GM19395 (cell line): Measurements from ENCODE around the gene HEMK1.

Source experiments
- ATAC-seq: cut with Tn5 transposase; IDR thresholded peaks from one replicate; pipeline ENCODE4 v1.9.1; 2021; ENCODE audit warnings: mild to moderate bottlenecking, moderate library complexity; ENCODE audit not compliant: unreplicated experiment

The HEMK1 gene

DNA sequence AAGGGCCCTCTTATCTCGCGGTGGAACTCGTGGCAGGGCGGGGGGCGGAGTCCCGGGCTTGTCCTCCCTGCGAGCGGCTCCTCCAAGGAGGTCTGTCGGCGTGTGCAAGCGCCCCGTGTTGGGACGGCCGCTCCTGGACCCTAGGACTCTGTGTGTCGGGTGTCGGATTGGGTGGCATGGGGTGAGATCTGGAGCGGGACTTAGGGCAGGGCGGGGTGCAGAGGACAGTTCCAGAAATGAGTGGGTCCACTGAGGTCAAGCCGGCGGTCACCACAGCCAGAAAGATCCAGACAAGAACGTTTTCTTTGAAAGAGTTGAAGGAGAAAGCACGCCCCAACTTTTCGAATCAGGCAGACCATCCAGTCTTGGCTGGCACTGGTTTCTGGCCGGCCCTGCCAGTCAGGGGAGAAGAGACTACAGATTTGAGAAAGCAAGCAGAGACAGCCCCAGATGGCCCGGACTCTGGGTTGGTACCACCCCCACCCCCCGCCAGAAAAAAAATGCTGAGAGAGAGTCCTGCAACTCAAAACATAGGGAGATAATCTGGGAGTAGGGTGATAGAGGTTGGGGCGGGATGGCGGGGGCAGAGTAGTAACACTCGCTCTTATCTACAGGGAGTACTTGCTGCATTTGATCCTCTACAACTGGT is 43.0 kb downstream of the HEMK1 start:
- ATAC-seq = peak; percentile 16

DNA sequence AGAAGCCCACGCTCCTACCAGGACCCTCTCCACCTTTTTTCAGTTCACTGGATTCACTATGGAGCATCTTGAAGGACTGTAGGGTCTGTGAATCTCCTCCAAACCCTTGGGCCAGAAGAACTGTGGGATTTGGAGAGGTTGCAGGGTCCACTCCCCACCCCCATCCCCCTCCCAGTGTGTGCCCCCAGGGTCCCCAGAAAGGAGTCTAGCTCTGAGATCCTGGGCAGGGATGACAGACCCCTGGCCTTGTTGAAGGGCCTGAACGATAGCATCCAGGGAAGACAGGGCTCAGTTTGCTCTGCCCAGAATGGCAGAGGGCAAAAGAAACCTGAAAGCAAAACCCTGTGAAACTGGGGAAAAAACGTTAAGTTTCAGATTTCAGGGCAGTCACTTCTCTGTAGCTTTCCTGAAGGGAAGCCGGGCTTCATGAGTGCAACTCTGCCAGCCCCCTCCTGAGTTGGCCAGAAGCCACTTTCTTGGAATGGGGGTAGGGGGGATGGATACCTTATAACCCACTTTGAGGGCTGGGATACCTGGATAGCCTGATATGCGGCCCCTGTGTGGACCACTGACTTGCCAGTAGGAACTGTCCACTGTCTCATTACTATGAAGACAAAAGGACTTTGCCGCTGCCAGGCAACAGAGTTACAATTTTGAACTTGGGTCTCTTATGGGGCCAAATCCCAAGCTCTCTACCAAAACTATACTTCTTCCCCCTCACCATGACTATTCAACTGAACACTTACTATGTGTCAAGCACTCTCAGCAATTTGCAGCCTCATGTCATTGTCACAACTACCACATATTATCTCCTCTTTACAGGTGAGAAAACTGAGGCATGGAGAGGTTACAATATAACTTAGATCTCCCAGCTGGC is 43.9 kb downstream of the HEMK1 start:
- no peak for ATAC-seq

DNA sequence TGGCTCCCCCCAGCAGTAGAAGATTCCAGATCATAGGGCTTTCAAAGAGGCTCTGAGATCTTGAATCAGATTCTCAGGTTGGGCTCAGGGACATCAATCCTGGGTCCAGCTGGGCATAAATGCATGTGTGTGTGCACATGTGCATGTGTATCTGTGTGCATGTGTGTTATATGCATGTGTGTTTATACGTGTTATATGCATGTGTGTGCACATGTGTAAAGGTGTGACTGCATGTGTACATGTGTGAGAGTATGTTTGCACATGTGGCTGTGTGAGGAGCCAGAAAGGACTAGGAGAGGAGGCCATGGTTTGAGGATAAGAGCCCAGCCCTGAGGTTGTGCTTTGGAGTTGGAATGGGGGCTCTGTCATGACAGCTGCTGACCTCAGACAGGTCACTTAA is 45.9 kb downstream of the HEMK1 start:
- ATAC-seq = no peak

DNA sequence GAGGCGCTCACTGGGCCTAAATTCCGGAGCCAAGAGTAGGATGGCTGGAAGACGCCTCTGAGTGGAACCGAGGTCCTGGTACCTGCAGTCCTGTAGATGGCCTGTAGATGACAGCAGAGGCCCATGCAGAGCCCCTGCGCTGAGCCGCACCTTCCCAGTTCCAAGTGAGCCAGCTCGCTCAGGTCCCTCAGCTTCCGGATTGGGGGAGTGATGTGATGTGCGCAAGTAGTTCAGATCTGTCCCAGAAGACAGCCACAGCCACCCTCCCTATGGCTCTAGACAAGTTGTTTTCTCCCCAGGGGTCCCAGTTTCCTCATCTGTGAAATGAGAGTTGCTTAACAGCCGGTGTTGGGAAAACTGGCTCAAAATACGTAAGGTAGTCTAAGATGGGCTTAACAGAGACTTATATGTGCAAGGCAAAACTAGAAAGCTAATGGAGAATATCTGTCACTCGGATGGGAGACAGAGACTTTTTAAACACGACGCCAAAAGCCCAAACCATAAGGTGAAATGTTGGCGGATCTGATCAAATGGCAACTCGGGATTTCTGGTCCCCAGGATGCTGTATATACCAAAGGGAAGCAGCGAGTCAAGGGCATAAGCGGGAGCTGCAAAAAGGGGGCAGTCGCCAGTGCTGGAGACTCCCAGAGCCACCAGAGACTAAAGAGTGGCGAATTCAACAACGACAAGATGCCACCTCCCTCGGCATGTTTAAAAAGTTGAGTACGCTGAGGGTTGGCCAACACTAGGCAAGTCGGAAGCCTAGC is 46.9 kb downstream of the HEMK1 start:
- peak; percentile 27 for ATAC-seq

DNA sequence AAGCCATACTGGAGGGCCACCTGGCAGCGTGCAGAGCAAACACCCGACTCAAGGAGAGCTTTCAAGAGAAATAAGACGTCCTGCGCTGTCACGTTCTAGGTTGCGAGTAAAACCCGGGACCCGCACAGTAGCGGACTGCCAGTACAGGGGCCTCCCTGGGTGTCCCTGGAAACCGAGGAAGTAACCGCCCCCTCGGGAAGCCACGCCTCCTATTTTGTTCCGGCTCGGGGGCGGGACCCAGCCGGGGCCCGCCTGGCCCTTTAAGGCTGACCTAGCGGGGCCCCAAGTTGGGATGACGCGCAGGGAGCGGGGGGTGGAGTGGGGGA is 47.4 kb downstream of the HEMK1 start:
- ATAC-seq = peak; percentile 67

DNA sequence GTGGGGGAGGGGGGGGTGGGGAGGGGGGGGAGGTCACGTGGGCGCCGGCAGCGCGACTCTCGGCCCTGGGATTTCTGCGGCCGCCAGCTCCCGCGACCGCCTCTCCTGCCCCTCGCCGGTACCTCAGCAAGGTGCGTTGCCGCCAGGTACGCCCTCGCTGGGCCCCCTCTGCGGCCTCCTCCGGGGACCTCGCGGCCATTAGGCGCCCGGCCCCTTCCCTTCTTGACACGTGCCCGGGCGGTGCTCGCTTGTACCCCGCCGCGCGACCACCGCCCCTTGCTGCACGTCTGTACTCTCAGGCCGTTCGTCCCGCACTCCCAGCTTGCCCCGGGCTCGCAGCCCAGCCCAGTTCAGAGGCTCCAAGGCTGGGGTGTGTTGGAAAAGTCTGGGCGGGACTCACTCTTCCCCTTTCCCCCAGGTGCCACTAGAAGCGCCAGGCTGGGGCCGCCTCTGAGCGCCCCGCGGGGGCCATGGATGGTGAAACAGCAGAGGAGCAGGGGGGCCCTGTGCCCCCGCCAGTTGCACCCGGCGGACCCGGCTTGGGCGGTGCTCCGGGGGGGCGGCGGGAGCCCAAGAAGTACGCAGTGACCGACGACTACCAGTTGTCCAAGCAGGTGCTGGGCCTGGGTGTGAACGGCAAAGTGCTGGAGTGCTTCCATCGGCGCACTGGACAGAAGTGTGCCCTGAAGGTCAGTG is 47.9 kb downstream of the HEMK1 start, which contains the start of gene MAPKAPK3:
TSS of gene MAPKAPK3 (plus strand) at position 56 of the 696 bp plus-strand sequence. CDS start at position 471, 415 bp downstream.
- peak; percentile 23 for ATAC-seq

DNA sequence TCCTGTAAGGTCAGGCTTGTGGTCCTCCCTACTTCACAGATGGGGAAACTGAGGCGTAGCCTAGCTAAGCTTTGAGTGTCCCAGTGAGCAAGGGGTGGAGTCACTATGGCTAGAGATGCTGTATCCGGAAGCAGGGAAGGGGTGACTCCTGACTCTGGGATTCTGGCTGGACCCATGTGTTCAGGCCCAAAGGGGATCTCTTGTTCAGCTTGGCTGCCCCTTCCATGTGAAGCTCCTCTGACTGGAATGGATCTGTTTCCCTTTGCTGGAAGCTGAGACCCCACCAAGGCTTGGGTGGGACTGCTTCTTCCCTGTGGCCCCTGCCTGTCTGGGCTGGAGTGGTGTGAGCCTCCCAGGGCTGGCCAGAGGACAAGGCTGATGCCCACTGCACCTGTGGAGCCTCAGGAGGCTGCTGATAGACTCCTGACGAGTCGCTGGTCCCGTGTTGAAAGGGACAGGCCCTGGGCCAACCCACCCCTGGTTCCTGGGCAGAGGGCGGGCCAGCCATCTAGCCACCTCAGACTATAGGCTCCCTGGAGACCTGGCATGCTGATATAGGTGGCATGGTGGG is 48.7 kb downstream of the HEMK1 start:
- ATAC-seq = no peak

DNA sequence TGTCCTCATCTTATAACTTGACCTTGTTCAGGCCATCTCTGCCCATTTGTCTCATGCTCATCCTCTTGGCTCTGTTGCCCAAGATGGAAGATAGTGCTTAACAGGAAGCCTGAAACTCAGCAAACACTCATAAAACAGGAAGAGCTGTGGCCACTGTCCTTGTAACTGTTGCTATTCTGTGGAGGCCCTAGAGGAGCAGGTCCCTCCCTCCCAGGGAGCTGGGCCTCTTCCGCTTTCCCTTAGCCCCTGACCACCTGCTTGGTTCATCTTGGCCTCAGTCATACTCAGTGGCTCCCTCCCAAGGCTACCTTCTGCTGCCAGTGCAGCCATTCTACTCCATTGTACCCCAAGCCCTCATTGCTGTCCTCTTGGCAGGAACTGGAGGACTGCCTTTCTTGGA is 51.1 kb downstream of the HEMK1 start:
- ATAC-seq = no peak

DNA sequence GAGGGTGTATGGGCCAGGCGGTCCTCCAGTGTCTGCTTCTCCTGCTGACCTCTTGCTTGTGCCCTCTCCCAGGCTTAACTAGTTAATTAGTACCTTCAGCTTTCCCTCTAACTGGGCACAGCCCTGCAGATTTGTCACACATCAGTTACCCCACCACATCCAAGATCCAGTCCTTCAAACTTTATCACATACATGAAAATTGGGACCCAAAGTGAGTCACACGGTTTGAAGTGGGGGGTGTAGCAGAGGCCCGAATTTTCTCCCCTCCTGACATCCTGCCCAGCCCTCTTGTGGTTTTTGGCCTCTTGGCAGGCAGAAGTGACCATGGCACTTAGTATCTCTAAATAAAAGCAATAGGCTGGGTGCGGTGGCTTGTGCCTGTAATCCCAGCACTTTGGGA is 51.5 kb downstream of the HEMK1 start:
- ATAC-seq = no peak

DNA sequence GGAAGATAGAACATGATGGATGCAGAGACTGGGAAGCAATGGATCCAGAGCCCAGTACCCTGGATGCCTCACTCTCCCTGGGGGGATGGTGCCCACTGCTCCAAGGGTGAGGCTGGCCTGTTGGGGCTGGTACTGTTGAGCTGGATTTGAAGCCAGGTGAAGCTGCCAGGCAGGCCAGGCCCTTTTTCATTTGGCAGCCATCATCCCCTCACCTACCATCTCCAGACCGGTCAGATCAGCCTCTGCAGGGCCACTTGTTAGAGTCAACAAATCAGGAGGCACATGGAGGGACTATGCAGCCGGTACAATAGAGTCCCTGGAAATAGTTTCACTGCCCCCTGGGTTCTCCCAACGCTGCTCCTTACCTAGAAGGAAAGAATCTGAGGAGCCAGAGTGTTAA is 53.6 kb downstream of the HEMK1 start:
- ATAC-seq = no peak

DNA sequence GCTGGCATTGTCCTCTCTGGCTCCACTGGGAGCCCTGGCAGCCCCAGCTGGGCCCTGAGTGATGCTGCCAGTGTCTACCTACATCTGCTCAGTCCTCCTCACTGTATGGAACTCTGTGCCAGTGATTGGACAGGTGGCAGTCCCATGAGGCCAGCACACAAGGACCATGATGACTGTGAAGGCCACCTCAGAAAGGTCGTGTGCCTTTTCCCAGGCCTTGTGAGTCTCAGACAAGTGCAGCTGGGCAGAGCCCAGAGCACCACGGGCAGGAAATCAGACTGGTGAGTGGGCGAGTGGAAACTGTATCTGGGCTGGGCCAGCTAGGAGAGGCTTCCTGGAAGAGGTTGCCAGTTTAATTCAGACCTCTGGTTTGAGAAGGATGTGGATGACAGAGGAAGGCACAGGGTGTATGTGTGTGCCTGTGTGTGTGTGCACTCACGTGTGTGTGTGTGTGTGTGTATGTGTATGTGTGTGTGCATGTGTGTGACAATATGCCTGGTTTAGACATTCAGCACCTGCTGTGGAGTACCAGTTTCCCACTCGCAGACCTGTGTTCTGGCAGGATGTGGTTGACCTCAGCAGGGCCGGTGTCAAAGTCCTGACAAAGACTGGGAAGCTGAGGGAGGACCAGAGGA is 54.6 kb downstream of the HEMK1 start:
- peak; percentile 51 for ATAC-seq

DNA sequence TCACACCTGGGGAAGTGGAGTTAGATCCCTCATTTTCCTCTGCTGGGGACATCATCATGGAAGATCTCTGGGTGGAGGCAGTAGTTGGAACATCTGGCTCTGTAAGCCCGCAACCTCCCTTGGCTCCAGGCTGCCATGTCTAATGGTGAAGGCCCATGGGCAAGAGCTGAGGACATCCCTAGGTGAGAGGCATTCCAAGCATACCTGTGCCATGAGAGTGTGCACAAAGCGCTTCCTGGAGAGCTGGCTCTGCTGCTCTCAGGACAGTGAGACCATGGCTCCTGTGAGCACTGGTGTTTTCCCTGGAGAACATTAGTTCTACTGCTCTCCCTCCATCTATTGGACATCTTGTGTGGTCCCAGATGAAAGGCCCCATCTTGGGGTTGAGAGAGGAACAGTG is 55.3 kb downstream of the HEMK1 start:
- ATAC-seq = no peak

DNA sequence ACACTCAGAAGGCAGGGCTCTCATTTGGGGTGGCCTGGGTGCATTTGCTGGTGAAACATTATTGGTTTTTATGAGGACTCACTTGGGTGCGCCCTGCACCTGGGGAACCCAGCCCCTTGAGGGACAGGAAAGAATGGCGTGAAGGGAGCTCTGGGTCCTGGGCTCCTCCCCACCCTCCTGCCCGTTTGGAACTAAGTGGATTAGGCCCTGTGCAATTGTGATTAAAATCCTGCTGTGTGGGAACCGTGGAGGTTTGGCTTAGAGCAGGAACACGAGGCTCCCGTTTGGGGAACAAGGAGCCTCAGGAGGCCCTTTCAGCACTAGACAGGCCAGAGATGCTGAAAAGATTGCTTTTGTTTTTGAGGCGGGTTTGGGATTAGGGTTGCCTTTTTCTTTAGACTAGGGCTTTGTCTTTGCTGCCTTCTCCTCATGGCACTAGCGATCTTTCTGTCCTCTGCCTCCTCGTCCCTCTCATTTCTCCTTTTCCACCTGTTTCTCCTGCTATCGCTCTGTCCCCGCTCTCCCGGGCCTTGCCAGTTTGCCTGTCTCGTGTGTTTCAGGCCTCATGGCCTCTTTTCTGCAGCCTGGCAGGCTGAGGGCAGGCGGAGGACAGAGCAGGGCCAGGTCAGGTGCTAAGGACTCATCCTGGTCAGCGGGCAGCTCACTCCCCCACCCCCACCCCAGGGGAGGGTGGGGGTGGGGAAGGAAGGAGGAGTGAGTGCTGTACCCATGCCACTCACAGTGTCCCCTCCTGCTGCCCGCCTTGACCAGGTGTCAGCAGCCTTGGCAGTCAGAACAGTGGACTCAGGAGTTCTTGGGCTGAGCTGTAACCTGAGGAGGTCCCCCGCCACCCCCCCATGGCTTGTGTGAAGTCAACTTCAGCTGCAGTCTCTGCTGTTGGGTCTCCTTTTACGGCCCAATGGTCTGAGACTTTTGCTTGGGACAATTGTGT is 56.2 kb downstream of the HEMK1 start:
- ATAC-seq = no peak

DNA sequence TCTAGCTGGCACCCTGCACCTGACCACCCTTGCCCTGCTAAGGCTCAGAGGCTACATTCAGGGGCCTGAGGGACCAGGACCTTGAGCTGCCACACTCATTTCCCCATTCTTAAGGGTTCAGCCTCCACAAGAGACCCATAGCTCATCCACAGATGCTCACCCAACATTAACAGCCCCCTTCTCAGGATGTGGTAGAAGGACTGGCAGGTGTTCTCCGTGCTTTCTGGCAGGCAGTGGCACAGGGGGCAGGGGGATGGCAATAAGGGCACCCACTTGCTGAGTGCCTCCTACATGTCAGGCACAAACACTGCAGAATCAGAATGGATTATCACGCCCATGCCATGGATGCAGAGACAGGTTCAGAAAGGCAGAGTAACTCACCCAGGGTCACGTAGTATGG is 57.1 kb downstream of the HEMK1 start:
- ATAC-seq = no peak

DNA sequence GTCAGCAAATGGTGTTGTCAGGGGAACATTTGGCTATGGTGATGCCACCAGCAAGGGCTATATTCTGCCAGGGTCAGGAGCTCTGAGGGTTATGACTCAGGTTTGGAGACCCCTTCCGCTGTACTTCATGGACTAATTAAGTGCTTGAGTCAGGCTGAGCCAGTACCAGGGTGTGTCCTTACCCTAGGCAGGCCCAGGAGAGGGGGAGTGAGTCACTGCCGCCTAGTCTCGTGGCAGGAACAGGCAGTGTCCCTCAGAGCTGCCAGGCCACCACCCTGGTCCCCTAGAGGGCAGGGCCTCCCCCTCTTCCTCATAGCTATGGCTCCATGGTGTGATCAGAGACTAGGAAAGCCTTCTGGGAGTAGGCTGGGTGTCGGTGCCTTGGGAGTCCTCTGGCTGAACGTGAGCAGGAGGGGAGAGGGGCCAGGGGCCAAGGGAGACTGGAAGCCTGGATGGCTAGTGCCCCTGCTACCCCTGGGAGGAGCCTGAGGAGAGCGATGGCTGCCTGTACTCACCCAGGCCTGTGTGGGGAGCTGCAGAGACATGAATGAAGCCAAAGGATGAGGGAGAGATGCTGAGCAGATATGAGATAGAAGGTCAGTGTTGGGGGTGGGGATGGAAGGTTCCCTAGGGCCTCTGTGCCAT is 58.2 kb downstream of the HEMK1 start:
- ATAC-seq = no peak

DNA sequence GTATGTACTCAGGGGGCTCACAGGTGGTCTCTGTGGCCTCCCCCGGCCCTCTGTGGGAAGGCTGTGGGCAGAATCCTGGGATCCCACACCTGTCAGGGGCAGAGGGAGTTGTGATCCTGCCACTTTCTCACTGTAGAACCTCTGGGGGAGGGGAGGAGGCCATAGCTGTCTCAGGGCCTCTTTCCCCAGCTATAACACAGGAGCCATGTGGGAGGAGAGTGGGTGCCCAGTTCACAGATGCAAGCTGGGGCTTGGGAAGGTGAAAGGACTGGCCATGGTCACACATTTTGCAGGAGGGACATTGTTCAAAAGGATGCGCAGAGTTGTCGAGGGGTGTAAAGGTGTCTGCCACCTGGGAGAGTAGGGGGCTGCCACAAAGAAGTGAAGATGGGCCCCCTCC is 59.3 kb downstream of the HEMK1 start:
- no peak for ATAC-seq

DNA sequence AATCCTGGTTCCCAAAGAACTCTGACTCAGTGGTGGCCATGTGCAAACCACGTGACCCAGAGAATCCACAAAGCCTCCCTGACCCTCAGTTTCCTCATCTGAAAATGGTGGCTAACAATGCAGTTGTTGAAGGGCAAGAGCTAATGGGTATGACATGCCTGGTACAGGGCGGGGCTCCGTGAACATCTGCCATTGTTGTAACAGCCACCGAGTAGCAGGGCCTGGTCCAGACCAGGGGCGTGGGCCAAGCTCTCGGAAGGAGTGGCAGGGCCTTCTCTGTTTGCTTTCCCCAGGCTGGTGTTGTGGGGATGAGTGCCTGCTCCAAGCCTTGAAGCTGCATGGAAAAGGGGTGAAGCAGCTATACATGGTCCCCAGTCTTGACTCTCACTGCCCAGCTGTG is 61.1 kb downstream of the HEMK1 start:
- ATAC-seq = no peak

DNA sequence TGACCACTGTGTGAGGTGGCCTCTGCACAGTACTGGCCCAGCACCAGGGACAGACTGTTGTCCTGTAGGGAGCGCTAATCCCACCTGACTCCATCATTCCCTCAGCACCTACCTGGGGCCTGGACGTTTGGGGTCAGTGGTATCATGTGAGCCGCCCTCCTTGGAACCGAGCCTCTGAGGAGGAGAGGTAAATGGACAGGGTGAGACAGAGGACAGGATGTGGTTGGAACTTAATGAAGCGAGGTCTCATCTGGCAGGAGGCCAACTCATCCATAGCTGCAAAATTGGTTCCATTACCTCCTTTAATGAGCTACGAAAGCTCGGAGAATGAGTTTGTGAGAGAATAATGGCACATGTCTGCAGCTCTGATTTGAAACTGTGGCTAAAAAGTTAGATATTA is 61.6 kb downstream of the HEMK1 start:
- ATAC-seq = no peak

DNA sequence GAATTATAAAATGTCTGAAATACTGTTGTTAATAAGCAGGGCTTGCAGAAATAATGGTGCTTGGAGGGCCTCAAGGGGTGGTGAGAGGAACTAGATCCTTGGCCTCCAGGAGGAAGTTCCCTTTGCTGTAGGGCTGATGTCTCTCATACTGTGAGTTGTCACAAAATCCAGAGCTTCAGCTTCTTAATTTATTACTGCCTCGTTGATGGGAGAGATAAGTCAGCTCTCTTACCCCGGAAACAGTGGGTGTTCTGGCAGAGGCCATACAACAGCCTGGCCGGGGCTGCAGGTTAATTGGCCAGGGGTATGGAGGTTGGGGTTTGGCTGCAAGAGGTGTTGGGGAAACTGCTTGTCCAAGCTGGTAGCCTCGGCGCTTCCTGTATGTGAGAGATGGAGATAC is 63.1 kb downstream of the HEMK1 start:
- no peak for ATAC-seq
